Measurements from ENCODE around the gene DNAJA3. TPM values are rescaled to one million over a fixed set of nuclear protein-coding genes. Genes with fewer than 3 reads are reported as not detected.

Gene DNAJA3
- total and polyA plus RNA-seq, 9 of the 15 experiments (the other 6 are each of a cell fraction or from before 2014, with no cell fraction given), result 8.1 to 105 (median 79.0) TPM

GRCh38 chr16:4475880-4476788 is 50.5 kb downstream of the DNAJA3 start, which contains the start of gene HMOX2 (continued):
- TF ChIP-seq, protein P1, sequence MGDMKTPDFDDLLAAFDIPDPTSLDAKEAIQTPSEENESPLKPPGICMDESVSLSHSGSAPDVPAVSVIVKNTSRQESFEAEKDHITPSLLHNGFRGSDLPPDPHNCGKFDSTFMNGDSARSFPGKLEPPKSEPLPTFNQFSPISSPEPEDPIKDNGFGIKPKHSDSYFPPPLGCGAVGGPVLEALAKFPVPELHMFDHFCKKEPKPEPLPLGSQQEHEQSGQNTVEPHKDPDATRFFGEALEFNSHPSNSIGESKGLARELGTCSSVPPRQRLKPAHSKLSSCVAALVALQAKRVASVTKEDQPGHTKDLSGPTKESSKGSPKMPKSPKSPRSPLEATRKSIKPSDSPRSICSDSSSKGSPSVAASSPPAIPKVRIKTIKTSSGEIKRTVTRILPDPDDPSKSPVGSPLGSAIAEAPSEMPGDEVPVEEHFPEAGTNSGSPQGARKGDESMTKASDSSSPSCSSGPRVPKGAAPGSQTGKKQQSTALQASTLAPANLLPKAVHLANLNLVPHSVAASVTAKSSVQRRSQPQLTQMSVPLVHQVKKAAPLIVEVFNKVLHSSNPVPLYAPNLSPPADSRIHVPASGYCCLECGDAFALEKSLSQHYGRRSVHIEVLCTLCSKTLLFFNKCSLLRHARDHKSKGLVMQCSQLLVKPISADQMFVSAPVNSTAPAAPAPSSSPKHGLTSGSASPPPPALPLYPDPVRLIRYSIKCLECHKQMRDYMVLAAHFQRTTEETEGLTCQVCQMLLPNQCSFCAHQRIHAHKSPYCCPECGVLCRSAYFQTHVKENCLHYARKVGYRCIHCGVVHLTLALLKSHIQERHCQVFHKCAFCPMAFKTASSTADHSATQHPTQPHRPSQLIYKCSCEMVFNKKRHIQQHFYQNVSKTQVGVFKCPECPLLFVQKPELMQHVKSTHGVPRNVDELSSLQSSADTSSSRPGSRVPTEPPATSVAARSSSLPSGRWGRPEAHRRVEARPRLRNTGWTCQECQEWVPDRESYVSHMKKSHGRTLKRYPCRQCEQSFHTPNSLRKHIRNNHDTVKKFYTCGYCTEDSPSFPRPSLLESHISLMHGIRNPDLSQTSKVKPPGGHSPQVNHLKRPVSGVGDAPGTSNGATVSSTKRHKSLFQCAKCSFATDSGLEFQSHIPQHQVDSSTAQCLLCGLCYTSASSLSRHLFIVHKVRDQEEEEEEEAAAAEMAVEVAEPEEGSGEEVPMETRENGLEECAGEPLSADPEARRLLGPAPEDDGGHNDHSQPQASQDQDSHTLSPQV (IDR thresholded peaks at IDR 0.05), result no peak
- TF ChIP-seq ZNF644 (tag; IDR thresholded peaks at IDR 0.05; ENCODE audit: low read depth) (no peak), CTBP1 (IDR thresholded peaks at IDR 0.05; ENCODE audit: borderline replicate concordance) (peak; percentile 96), EGR1 (conservative IDR thresholded peaks at IDR 0.05) (peak; percentile 96), HSF4 (CRISPR knock-in tag; IDR thresholded peaks at IDR 0.05; ENCODE audit: borderline replicate concordance) (no peak), ZNF699 (CRISPR knock-in tag; IDR thresholded peaks at IDR 0.05; ENCODE audit: insufficient replicate concordance) (no peak), NR1H2 (CRISPR knock-in tag; IDR thresholded peaks at IDR 0.05) (no peak), MNT (conservative IDR thresholded peaks at IDR 0.05) (peak; percentile 84 to 92), EHMT2 (IDR thresholded peaks at IDR 0.05) (no peak)
- TF ChIP-seq, protein P2, sequence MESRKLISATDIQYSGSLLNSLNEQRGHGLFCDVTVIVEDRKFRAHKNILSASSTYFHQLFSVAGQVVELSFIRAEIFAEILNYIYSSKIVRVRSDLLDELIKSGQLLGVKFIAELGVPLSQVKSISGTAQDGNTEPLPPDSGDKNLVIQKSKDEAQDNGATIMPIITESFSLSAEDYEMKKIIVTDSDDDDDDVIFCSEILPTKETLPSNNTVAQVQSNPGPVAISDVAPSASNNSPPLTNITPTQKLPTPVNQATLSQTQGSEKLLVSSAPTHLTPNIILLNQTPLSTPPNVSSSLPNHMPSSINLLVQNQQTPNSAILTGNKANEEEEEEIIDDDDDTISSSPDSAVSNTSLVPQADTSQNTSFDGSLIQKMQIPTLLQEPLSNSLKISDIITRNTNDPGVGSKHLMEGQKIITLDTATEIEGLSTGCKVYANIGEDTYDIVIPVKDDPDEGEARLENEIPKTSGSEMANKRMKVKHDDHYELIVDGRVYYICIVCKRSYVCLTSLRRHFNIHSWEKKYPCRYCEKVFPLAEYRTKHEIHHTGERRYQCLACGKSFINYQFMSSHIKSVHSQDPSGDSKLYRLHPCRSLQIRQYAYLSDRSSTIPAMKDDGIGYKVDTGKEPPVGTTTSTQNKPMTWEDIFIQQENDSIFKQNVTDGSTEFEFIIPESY (CRISPR knock-in tag; IDR thresholded peaks at IDR 0.05), result peak; percentile 77; the same call in 1 of the 2 replicates
- TF ChIP-seq, protein P3, sequence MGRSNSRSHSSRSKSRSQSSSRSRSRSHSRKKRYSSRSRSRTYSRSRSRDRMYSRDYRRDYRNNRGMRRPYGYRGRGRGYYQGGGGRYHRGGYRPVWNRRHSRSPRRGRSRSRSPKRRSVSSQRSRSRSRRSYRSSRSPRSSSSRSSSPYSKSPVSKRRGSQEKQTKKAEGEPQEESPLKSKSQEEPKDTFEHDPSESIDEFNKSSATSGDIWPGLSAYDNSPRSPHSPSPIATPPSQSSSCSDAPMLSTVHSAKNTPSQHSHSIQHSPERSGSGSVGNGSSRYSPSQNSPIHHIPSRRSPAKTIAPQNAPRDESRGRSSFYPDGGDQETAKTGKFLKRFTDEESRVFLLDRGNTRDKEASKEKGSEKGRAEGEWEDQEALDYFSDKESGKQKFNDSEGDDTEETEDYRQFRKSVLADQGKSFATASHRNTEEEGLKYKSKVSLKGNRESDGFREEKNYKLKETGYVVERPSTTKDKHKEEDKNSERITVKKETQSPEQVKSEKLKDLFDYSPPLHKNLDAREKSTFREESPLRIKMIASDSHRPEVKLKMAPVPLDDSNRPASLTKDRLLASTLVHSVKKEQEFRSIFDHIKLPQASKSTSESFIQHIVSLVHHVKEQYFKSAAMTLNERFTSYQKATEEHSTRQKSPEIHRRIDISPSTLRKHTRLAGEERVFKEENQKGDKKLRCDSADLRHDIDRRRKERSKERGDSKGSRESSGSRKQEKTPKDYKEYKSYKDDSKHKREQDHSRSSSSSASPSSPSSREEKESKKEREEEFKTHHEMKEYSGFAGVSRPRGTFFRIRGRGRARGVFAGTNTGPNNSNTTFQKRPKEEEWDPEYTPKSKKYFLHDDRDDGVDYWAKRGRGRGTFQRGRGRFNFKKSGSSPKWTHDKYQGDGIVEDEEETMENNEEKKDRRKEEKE (IDR thresholded peaks at IDR 0.05; ENCODE audit: borderline replicate concordance in 1 of 2, control insufficient read depth in 1 of 2, low read depth in 2 of 2, low read length in 1 of 2), result no peak
- TF ChIP-seq, protein P4, sequence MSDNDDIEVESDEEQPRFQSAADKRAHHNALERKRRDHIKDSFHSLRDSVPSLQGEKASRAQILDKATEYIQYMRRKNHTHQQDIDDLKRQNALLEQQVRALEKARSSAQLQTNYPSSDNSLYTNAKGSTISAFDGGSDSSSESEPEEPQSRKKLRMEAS (CRISPR knock-in tag; IDR thresholded peaks at IDR 0.05), result peak; percentile 96
